Measurements from ENCODE around the gene FOXF2.

FOXF2 gene

GRCh38 chr6:1382883-1383728 is 6.3 kb upstream of the FOXF2 start:
- H3K27ac ChIP-seq = no peak overlapping the region
- no peak for TF ChIP-seq CTCF (IDR thresholded peaks at IDR 0.05)
- no peak for DNase-seq (ENCODE audit: low spot score)
- peak overlapping the region; percentile 13 for H3K4me3 ChIP-seq

GRCh38 chr6:1383729-1384548 is 5.4 kb upstream of the FOXF2 start:
- TF ChIP-seq CTCF (IDR thresholded peaks at IDR 0.05) = no peak
- Histone ChIP-seq H3K27ac (no peak overlapping the region), H3K4me3 (peak overlapping the region; percentile 13)
- no peak for DNase-seq (ENCODE audit: low spot score)

- Histone ChIP-seq H3K27ac (no peak overlapping the region), H3K4me3 (no peak overlapping the region)
- DNase-seq (ENCODE audit: low spot score) = no peak
- TF ChIP-seq CTCF (IDR thresholded peaks at IDR 0.05) = no peak
These were observed 4.7 kb upstream of the FOXF2 start for GRCh38 chr6:1384549-1385128.

GRCh38 chr6:1385129-1386037 is 4.0 kb upstream of the FOXF2 start:
- no peak for TF ChIP-seq CTCF (IDR thresholded peaks at IDR 0.05)
- no peak overlapping the region for H3K4me3 ChIP-seq
- DNase-seq (ENCODE audit: low spot score) = no peak
- no peak overlapping the region for H3K27ac ChIP-seq

GRCh38 chr6:1386038-1386709 is 3.2 kb upstream of the FOXF2 start:
- no peak for DNase-seq (ENCODE audit: low spot score)
- no peak overlapping the region for H3K4me3 ChIP-seq
- no peak overlapping the region for H3K27ac ChIP-seq
- TF ChIP-seq CTCF (IDR thresholded peaks at IDR 0.05) = no peak

GRCh38 chr6:1387538-1387875 is 1.9 kb upstream of the FOXF2 start:
- no peak for TF ChIP-seq CTCF (IDR thresholded peaks at IDR 0.05)
- no peak overlapping the region for H3K27ac ChIP-seq
- no peak overlapping the region for H3K4me3 ChIP-seq
- no peak for DNase-seq (ENCODE audit: low spot score)

All from coronary artery (tissue), 2 donors.